ENCODE measurements around the gene EFHC2. TPM values are rescaled to one million over a fixed set of nuclear protein-coding genes. Genes with fewer than 3 reads are reported as not detected.

EFHC2 gene
- total and polyA plus RNA-seq, 11 donors, result 1.8 to 15.6 (median 7.5) TPM

DNA sequence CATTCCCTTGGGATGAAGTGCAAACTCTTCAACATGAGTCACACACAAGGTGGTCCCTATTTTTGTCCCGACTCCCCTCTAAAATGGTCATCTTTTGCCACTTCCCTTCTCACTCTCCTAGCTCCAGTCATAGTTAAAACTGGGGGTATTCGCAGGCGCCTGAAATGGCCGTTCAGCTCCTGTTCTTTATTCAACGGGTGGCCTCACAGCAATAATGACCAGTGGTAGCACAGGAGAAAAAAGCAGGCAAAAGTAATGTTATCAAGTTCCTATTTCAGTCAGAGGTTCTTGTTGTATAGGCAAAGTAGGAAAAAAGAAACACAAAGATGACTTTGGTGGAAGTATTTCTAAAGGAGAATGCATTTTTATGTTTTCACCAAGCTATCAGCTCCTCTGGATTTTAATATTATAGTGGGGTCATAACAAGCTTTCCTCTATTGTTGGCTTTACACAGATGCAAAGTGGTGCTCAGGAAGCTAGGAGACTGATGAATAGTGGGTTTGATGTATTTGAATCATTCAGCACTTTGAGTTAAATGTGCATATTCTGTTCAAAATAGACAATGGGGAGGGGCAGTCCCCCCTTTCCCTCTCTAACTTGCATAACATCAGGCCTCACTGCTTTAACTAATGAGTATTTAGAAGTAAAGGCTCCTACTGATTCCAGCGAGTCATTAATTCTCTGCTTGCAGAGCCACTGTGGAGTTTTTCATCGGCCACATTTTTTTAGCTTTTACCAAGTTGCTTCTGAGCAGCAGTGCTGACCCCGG lies 199.1 kb downstream of the EFHC2 start:
- ATAC-seq, result no peak
- no peak overlapping the region for H3K4me3 ChIP-seq
- intact Hi-C loops (cut with DNase I), result no loop called here
- H3K27ac ChIP-seq, result no peak overlapping the region
- WGBS, 4 donors, result 51 to 70% (median 61%) methylated on average over 8 of the region's 8 CpGs
- H3K36me3 ChIP-seq, result no peaks in the 10 kb centered on the region
- peaks cover 0 to 25% (median 0%) of the 10 kb centered on the region in 9 donors for H3K27me3 ChIP-seq
- DNase-seq, result no peak
- peaks cover 0 to 3% (median 0%) of the 10 kb centered on the region in 12 donors for H3K9me3 ChIP-seq
- no peaks in the 10 kb centered on the region for H3K4me1 ChIP-seq
- no peak for TF ChIP-seq POLR2A (IDR thresholded peaks at IDR 0.05)
- TF ChIP-seq, protein P1, sequence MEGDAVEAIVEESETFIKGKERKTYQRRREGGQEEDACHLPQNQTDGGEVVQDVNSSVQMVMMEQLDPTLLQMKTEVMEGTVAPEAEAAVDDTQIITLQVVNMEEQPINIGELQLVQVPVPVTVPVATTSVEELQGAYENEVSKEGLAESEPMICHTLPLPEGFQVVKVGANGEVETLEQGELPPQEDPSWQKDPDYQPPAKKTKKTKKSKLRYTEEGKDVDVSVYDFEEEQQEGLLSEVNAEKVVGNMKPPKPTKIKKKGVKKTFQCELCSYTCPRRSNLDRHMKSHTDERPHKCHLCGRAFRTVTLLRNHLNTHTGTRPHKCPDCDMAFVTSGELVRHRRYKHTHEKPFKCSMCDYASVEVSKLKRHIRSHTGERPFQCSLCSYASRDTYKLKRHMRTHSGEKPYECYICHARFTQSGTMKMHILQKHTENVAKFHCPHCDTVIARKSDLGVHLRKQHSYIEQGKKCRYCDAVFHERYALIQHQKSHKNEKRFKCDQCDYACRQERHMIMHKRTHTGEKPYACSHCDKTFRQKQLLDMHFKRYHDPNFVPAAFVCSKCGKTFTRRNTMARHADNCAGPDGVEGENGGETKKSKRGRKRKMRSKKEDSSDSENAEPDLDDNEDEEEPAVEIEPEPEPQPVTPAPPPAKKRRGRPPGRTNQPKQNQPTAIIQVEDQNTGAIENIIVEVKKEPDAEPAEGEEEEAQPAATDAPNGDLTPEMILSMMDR (IDR thresholded peaks at IDR 0.05), result no peak

DNA sequence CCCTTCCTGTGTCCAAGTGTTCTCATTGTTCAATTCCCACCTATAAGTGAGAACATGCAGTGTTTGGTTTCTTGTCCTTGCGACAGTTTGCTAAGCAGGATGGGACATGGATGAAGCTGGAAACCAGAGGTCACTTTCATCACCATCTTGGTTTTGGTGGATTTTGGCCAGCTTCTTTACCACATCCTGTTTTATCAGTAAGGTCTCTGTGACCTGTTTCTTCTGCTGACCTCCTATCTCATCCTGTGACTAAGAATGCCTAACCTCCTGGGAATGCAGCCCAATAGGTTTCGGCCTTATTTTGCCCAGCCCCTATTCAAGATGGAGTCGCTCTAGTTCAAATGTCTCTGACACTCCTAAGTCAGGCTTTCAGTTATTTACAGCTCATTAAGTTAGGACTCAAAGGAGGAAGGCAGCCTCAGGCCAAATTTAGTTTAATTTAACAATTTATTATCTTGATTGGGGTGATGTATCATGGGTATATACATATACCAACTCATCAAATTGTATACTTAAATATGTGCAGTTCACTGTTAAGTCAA lies 200.3 kb downstream of the EFHC2 start:
- Histone ChIP-seq H3K4me1 (no peaks in the 10 kb centered on the region), H3K4me3 (no peak overlapping the region), H3K36me3 (no peaks in the 10 kb centered on the region), H3K9me3 (peaks cover 0 to 15% (median 0%) of the 10 kb centered on the region in 12 donors), H3K27me3 (peaks cover 0 to 24% (median 0%) of the 10 kb centered on the region in 9 donors), H3K27ac (no peak overlapping the region)
- DNase-seq (no peak), ATAC-seq (no peak)
- TF ChIP-seq, protein P1 (IDR thresholded peaks at IDR 0.05), result no peak
- no peak for TF ChIP-seq POLR2A (IDR thresholded peaks at IDR 0.05)
- 89 to 92% (median 91%) methylated on average over 3 of the region's 3 CpGs for WGBS, 4 donors
- intact Hi-C loops (cut with DNase I), result no loop called here

DNA sequence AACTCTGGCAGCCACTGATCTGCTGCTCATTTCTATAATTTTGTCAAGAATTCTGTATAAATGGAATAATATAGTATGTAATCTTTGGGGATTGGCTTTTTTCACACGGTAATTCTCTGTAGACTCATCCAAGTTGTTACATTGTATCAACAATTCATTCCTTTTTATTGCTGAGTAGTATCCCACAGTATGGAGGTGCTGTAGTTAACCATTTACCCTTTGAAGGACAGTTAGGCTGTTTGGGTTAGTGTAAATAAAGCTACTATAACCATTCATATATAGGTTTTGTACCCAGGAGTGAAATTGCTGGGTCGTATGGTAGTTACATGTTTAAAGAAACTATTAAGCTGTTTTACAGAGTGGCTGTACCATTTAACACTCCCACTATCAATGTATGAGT lies 213.3 kb downstream of the EFHC2 start:
- 66 to 92% (median 80%) methylated on average over 2 of the region's 2 CpGs for WGBS, 4 donors
- Histone ChIP-seq H3K4me1 (no peaks in the 10 kb centered on the region), H3K36me3 (no peaks in the 10 kb centered on the region), H3K27ac (no peak overlapping the region), H3K9me3 (no peaks in the 10 kb centered on the region), H3K4me3 (no peak overlapping the region), H3K27me3 (peaks cover 0 to 33% (median 0%) of the 10 kb centered on the region in 9 donors)
- DNase-seq (no peak), ATAC-seq (no peak)
- intact Hi-C loops (cut with DNase I), result no loop called here
- TF ChIP-seq POLR2A (IDR thresholded peaks at IDR 0.05), result no peak
- TF ChIP-seq, protein P1 (IDR thresholded peaks at IDR 0.05), result no peak

DNA sequence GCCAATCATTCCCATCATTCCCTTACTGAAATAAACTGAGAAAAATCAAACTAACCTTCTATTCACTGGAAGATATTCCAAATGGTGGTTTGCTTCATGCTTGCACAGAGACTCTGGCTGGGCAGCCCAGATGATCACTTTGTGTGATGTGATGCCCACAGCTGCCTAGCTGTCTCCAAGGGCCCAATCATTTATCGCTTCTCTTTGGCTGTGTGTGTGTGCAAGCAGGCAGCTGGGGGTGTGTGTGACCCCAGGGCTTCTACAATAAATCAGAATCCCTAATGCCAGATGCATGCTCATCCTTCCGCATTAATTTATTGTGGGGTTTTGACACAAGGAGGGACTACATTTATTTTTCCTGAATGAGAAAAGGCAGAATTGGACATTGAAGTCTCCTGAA lies 230.1 kb downstream of the EFHC2 start:
- ATAC-seq, result no peak
- no peak for DNase-seq
- H3K27ac ChIP-seq, result no peak overlapping the region
- H3K27me3 ChIP-seq, result peaks cover 0 to 21% (median 0%) of the 10 kb centered on the region in 9 donors
- intact Hi-C loops (cut with DNase I), result no loop called here
- TF ChIP-seq, protein P1 (IDR thresholded peaks at IDR 0.05), result no peak
- TF ChIP-seq POLR2A (IDR thresholded peaks at IDR 0.05), result no peak
- H3K36me3 ChIP-seq, result no peaks in the 10 kb centered on the region
- H3K9me3 ChIP-seq, result no peaks in the 10 kb centered on the region
- H3K4me3 ChIP-seq, result no peak overlapping the region
- 83 to 97% (median 95%) methylated on average over 2 of the region's 2 CpGs for WGBS, 4 donors
- H3K4me1 ChIP-seq, result no peaks in the 10 kb centered on the region
